HEK293 (cell line): ENCODE data around the gene FCGBP.

Experiments
- AEBP2 ChIP-seq: fragments of 450-650 bp; formaldehyde crosslinking; IDR thresholded peaks from 2 replicates; pipeline ENCODE4 v1.5.1; 2016; ENCODE audit warnings: missing biosample characterization, missing genetic modification characterization, borderline replicate concordance
- ATF2 ChIP-seq: fragments of 450-650 bp; formaldehyde crosslinking; IDR thresholded peaks from 2 replicates; pipeline ENCODE4 v1.5.1; 2016; ENCODE audit warnings: missing biosample characterization, missing genetic modification characterization, low read depth
- BCL11B ChIP-seq: fragments of 450-650 bp; formaldehyde crosslinking; IDR thresholded peaks from 2 replicates; pipeline ENCODE4 v1.5.1; 2016; ENCODE audit warnings: low read depth, missing biosample characterization, missing genetic modification characterization
- EGR2 ChIP-seq: fragments of 450-650 bp; formaldehyde crosslinking; IDR thresholded peaks from 2 replicates; pipeline ENCODE4 v1.5.1; 2016; ENCODE audit warnings: low read depth, missing biosample characterization, missing genetic modification characterization
- GFI1B ChIP-seq: fragments of 450-650 bp; formaldehyde crosslinking; IDR thresholded peaks from 2 replicates; pipeline ENCODE4 v1.5.1; 2016; ENCODE audit warnings: missing biosample characterization, missing genetic modification characterization
- HOXC10 ChIP-seq: sonication (generic); formaldehyde crosslinking; IDR thresholded peaks from 2 replicates; pipeline ENCODE4 v1.8.1; 2023; ENCODE audit warnings: mild to moderate bottlenecking, missing genetic modification reagents
- IKZF3 ChIP-seq: fragments of 450-650 bp; IDR thresholded peaks from 2 replicates; pipeline ENCODE4 v1.5.0; 2018; ENCODE audit warnings: missing biosample characterization, mild to moderate bottlenecking, missing genetic modification characterization, moderate library complexity
- KLF17 ChIP-seq: fragments of 450-650 bp; formaldehyde crosslinking; IDR thresholded peaks from 2 replicates; pipeline ENCODE4 v1.5.1; 2016; ENCODE audit warnings: missing biosample characterization, missing genetic modification characterization
- KLF7 ChIP-seq: fragments of 450-650 bp; formaldehyde crosslinking; IDR thresholded peaks from 2 replicates; pipeline ENCODE4 v1.5.1; 2016; ENCODE audit warnings: missing biosample characterization, missing genetic modification characterization, borderline replicate concordance
- KLF9 ChIP-seq: fragments of 450-650 bp; formaldehyde crosslinking; IDR thresholded peaks from 2 replicates; pipeline ENCODE4 v1.5.1; 2016; ENCODE audit warnings: missing biosample characterization, missing genetic modification characterization, low read depth
- PRDM1 ChIP-seq: fragments of 450-650 bp; formaldehyde crosslinking; IDR thresholded peaks from 2 replicates; pipeline ENCODE4; 2016; ENCODE audit warnings: missing biosample characterization, missing genetic modification characterization
- PRDM6 ChIP-seq: fragments of 450-650 bp; formaldehyde crosslinking; IDR thresholded peaks from 2 replicates; pipeline ENCODE4 v1.5.1; 2017; ENCODE audit warnings: missing biosample characterization, missing genetic modification characterization
- REPIN1 ChIP-seq: fragments of 450-650 bp; formaldehyde crosslinking; IDR thresholded peaks from 2 replicates; pipeline ENCODE4 v1.5.1; 2017; ENCODE audit warnings: missing biosample characterization, missing genetic modification characterization, low read depth
- SP2 ChIP-seq: fragments of 450-650 bp; formaldehyde crosslinking; IDR thresholded peaks from 2 replicates; pipeline ENCODE4 v1.5.1; 2016; ENCODE audit warnings: missing biosample characterization, missing genetic modification characterization
- ZBTB10 ChIP-seq: fragments of 450-650 bp; formaldehyde crosslinking; IDR thresholded peaks from 2 replicates; pipeline ENCODE4 v1.5.1; 2016; ENCODE audit warnings: missing biosample characterization, missing genetic modification characterization
- ZFP69B ChIP-seq: fragments of 450-650 bp; formaldehyde crosslinking; IDR thresholded peaks from 2 replicates; pipeline ENCODE4 v1.5.1; 2016; ENCODE audit warnings: missing biosample characterization, missing genetic modification characterization
- ZNF114 ChIP-seq: fragments of 450-650 bp; formaldehyde crosslinking; IDR thresholded peaks from 2 replicates; pipeline ENCODE4 v1.5.0; 2017; ENCODE audit warnings: missing biosample characterization, missing genetic modification characterization
- ZNF138 ChIP-seq: fragments of 450-650 bp; formaldehyde crosslinking; IDR thresholded peaks from 2 replicates; pipeline ENCODE4 v1.5.1; 2016; ENCODE audit warnings: missing biosample characterization, missing genetic modification characterization, borderline replicate concordance
- ZNF18 ChIP-seq: fragments of 450-650 bp; formaldehyde crosslinking; IDR thresholded peaks from 2 replicates; pipeline ENCODE4 v1.5.1; 2016; ENCODE audit warnings: missing biosample characterization, missing genetic modification characterization
- ZNF239 ChIP-seq: fragments of 450-650 bp; formaldehyde crosslinking; IDR thresholded peaks from 2 replicates; pipeline ENCODE4 v1.5.1; 2016; ENCODE audit warnings: missing biosample characterization, missing genetic modification characterization
- ZNF266 ChIP-seq: fragments of 450-650 bp; formaldehyde crosslinking; IDR thresholded peaks from 2 replicates; pipeline ENCODE4 v1.5.1; 2016; ENCODE audit warnings: missing biosample characterization, missing genetic modification characterization, low read depth
- ZNF426 ChIP-seq: fragments of 450-650 bp; formaldehyde crosslinking; IDR thresholded peaks from 2 replicates; pipeline ENCODE4 v1.5.1; 2017; ENCODE audit warnings: missing biosample characterization, missing genetic modification characterization, mild to moderate bottlenecking, inconsistent platforms, moderate library complexity
- ZNF501 ChIP-seq: fragments of 450-650 bp; formaldehyde crosslinking; IDR thresholded peaks from 2 replicates; pipeline ENCODE4 v1.5.1; 2016; ENCODE audit warnings: missing biosample characterization, missing genetic modification characterization
- ZNF580 ChIP-seq: fragments of 450-650 bp; formaldehyde crosslinking; IDR thresholded peaks from 2 replicates; pipeline ENCODE4 v1.5.1; 2016; ENCODE audit warnings: missing biosample characterization, missing genetic modification characterization
- ZNF621 ChIP-seq: fragments of 450-650 bp; formaldehyde crosslinking; IDR thresholded peaks from 2 replicates; pipeline ENCODE4 v1.5.1; 2017; ENCODE audit warnings: missing biosample characterization, missing genetic modification characterization
- ZNF623 ChIP-seq: fragments of 450-650 bp; formaldehyde crosslinking; IDR thresholded peaks from 2 replicates; pipeline ENCODE4 v1.5.1; 2016; ENCODE audit warnings: missing biosample characterization, missing genetic modification characterization
- ZSCAN16 ChIP-seq: fragments of 450-650 bp; formaldehyde crosslinking; IDR thresholded peaks from 2 replicates; pipeline ENCODE4 v1.5.1; 2016; ENCODE audit warnings: missing biosample characterization, missing genetic modification characterization
- ZSCAN4 ChIP-seq: fragments of 450-650 bp; formaldehyde crosslinking; IDR thresholded peaks from 2 replicates; pipeline ENCODE4 v1.5.1; 2017; ENCODE audit warnings: missing biosample characterization, missing genetic modification characterization

The FCGBP gene

GRCh38 chr19:39970675-39971379, 36.4 kb upstream of the FCGBP start, which contains the start of gene PSMC4 (continued):
- TF ChIP-seq REPIN1 (tag by site-specific recombination) = peak; percentile 93; the same call in 1 of the 2 replicates
- peak; percentile 97 for TF ChIP-seq SP2 (tag by site-specific recombination)
- TF ChIP-seq ZNF501 (tag by site-specific recombination) = peak; percentile 98
- TF ChIP-seq ZNF18 = no peak
- peak; percentile 74; the same call in 1 of the 2 replicates for TF ChIP-seq ZNF580 (tag by site-specific recombination)
- peak; percentile 56; the same call in 1 of the 2 replicates for TF ChIP-seq KLF7 (tag by site-specific recombination)
- TF ChIP-seq KLF17 = peak; percentile 83
- no peak for TF ChIP-seq ZNF621 (tag by site-specific recombination)
- TF ChIP-seq ZNF138 (tag by site-specific recombination) = no peak
- TF ChIP-seq ZNF114 (tag by site-specific recombination) = no peak
- TF ChIP-seq IKZF3 (tag by site-specific recombination) = peak; percentile 58; the same call in 1 of the 2 replicates
- no peak for TF ChIP-seq PRDM1 (tag by site-specific recombination)
- no peak for TF ChIP-seq ZNF426
- peak; percentile 34; the same call in 1 of the 2 replicates for TF ChIP-seq ZSCAN4 (tag by site-specific recombination)
- no peak for TF ChIP-seq AEBP2 (tag by site-specific recombination)
- no peak for TF ChIP-seq PRDM6
- peak; percentile 46; the same call in 1 of the 2 replicates for TF ChIP-seq ZSCAN16 (tag by site-specific recombination)
- TF ChIP-seq ZBTB10 (tag by site-specific recombination) = peak; percentile 78
- TF ChIP-seq BCL11B (tag by site-specific recombination) = peak; percentile 15; the same call in 1 of the 2 replicates
- peak; percentile 52; the same call in 1 of the 2 replicates for TF ChIP-seq ZNF239 (tag by site-specific recombination)
- 0 out of 2 replicates have a peak, but pooled peaks have one; percentile 10 for TF ChIP-seq GFI1B (tag by site-specific recombination)
- TF ChIP-seq KLF9 = peak; percentile 99
- TF ChIP-seq ZNF623 = peak; percentile 32; the same call in 1 of the 2 replicates
- no peak for TF ChIP-seq ATF2 (tag by site-specific recombination)
- no peak for TF ChIP-seq HOXC10
- no peak for TF ChIP-seq ZNF266 (tag by site-specific recombination)
- TF ChIP-seq ZFP69B (tag by site-specific recombination) = peak; percentile 79
- peak; percentile 98 for TF ChIP-seq EGR2 (tag by site-specific recombination)
